Body of pancreas (tissue), 4 donors: ENCODE data around the gene PCDH8. TPM values are rescaled to one million over a fixed set of nuclear protein-coding genes. Genes with fewer than 3 reads are reported as not detected.

ENCODE experiments used
- ATAC-seq: fragments of 150-250 bp; one replicate; pipeline ENCODE4 v1.9.1; 2016
- DNase-seq, 4 donors: peaks; one replicate each; pipeline ENCODE4 v3.0.0-alpha.2; 2019
- H3K27ac ChIP-seq, 4 donors: fragments of 200-600 bp; sonication (generic); 1 replicate in 3 of 4; 2 replicates in 1 of 4; pipeline versions ENCODE4 v1.5.1 to v1.6.1; 2016 to 2019; ENCODE audit warnings: mild to moderate bottlenecking in 1 of 4, mixed read lengths in 1 of 4, moderate library complexity in 1 of 4
- H3K27me3 ChIP-seq, 2 donors: fragments of 200-600 bp; sonication (generic); one replicate each; pipeline ENCODE4 v1.6.0; 2016; ENCODE audit warnings: mild to moderate bottlenecking in 1 of 2
- H3K36me3 ChIP-seq, 2 donors: fragments of 200-600 bp; sonication (generic); replicated peaks in 1 of 2; 2 replicates each; pipeline ENCODE4 v1.5.1; 2016; ENCODE audit warnings: low read depth in 2 of 2; ENCODE audit not compliant: insufficient read depth in 1 of 2
- H3K4me1 ChIP-seq: fragments of 200-600 bp; sonication (generic); one replicate; pipeline ENCODE4 v1.6.0; 2016
- H3K4me3 ChIP-seq, 2 donors: fragments of 200-600 bp; sonication (generic); 1 replicate in 1 of 2; 2 replicates in 1 of 2; pipeline ENCODE4 v1.5.1; 2016 to 2019
- H3K9me3 ChIP-seq, 3 donors: fragments of 200-600 bp; sonication (generic); 1 replicate in 2 of 3; 2 replicates in 1 of 3; pipeline ENCODE4 v1.5.1; 2016
- POLR2A ChIP-seq, 3 donors: fragments of 450-650 bp; IDR thresholded peaks; one replicate each; pipeline ENCODE4 v1.6.1; 2016; ENCODE audit warnings: antibody characterized with exemption in 3 of 3, mild to moderate bottlenecking in 2 of 3
- WGBS, 2 donors: methylation state at CpG; one replicate each; pipeline ENCODE4 v1.1.5; 2017; 5-methylcytosine and 5-hydroxymethylcytosine counted together
- intact Hi-C: fragments of 100-400 bp; cut with DNase I; formaldehyde crosslinking; loops from one replicate; pipeline ENCODE4 v1.15.1; 2023
- total RNA-seq, 2 donors: library from RNA; depleted of rRNA; stranded (reverse); fragments of >200 nt; gene quantifications; one replicate each; pipeline ENCODE4 v1.1.0, GENCODE V29; 2016
- TF ChIP-seq, protein P1 (sequence below), 7 experiments: fragments of 450-650 bp in 4 of 7; fragments of 200-600 bp in 3 of 7; sonication (generic) in 3 of 7; IDR thresholded peaks; one replicate each; pipeline ENCODE4 v1.5.1; 2016 to 2019; ENCODE audit warnings: antibody characterized with exemption in 7 of 7

PCDH8 gene
- total RNA-seq, 2 donors from 2014 or later: not detected

DNA sequence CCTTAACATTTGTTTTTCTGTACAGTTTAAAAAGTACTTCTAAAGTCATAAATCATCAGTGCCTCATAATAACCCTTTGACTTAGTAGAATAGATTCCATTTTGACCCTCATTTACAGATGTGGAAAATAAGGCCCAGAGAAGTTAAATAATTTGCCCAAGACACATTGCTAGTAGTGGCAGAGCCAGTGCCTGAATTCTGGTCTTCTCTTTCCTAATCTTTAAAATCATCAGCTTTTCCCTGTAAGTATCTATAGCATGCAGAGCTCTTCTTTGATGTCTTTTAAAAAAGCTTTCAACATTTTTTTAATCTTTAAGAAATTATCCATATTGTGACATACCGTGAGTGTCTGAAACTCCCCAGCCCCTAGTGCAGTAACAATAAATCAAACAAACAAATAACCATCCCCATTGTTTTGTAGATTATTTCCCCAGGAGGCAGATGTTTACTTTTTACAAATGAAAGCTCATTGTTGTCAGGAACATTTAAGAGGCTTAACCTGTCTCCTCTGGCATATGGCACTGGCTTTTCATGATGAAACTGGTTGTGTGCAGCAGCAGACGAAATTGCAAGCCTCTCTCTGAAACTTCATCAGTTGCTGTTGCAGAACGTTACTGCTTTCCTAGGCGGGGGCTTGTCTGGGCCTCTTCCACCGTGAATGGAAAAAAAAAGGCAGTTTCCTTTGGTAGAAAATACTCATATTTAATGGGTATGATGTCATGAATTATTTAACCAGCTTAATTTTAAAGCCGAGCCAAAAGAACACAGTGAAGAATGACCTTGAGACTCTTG lies 31.7 kb upstream of the PCDH8 start:
- Histone ChIP-seq H3K4me1 (no peaks in the 10 kb centered on the region), H3K27me3 (no peaks in the 10 kb centered on the region), H3K36me3 (no peaks in the 10 kb centered on the region), H3K9me3 (peaks cover 0 to 5% (median 0%) of the 10 kb centered on the region in 3 donors), H3K27ac (no peak overlapping the region), H3K4me3 (no peak overlapping the region)
- no peak for DNase-seq
- intact Hi-C loops: no loop called here
- 36% methylated on average over 6 of the region's 6 CpGs for WGBS, 2 donors
- TF ChIP-seq, protein P1, sequence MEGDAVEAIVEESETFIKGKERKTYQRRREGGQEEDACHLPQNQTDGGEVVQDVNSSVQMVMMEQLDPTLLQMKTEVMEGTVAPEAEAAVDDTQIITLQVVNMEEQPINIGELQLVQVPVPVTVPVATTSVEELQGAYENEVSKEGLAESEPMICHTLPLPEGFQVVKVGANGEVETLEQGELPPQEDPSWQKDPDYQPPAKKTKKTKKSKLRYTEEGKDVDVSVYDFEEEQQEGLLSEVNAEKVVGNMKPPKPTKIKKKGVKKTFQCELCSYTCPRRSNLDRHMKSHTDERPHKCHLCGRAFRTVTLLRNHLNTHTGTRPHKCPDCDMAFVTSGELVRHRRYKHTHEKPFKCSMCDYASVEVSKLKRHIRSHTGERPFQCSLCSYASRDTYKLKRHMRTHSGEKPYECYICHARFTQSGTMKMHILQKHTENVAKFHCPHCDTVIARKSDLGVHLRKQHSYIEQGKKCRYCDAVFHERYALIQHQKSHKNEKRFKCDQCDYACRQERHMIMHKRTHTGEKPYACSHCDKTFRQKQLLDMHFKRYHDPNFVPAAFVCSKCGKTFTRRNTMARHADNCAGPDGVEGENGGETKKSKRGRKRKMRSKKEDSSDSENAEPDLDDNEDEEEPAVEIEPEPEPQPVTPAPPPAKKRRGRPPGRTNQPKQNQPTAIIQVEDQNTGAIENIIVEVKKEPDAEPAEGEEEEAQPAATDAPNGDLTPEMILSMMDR (IDR thresholded peaks at IDR 0.05): no peak
- TF ChIP-seq POLR2A (IDR thresholded peaks at IDR 0.05): no peak
- ATAC-seq: no peak

DNA sequence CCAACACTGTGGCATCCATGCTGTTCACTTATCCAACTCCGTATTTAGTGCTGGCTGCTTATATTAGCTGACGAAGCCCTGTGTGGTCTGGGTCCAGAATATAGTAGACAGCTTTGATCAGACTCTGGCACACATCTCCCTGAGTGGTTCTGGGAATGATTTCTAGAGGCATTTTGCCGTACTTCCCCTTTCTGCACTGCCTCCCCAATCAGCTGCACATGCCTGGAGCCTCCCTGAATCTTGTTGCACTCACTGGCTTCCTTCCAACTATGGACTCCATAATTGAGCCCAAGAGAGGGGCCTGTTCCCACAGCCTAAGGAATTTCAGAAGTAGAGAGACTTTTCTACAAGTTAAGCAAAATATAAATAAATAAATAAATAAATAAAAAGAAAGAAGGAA lies 30.4 kb upstream of the PCDH8 start:
- no peak for DNase-seq
- TF ChIP-seq, protein P1 (IDR thresholded peaks at IDR 0.05): no peak
- TF ChIP-seq POLR2A (IDR thresholded peaks at IDR 0.05): no peak
- intact Hi-C loops: no loop called here
- peaks cover 0 to 14% (median 0%) of the 10 kb centered on the region in 3 donors for H3K9me3 ChIP-seq
- H3K4me1 ChIP-seq: no peaks in the 10 kb centered on the region
- no peak for ATAC-seq
- no peaks in the 10 kb centered on the region for H3K36me3 ChIP-seq
- WGBS, 2 donors: 67 to 81% methylated on average over 3 of the region's 3 CpGs
- no peak overlapping the region for H3K4me3 ChIP-seq
- H3K27ac ChIP-seq: no peak overlapping the region
- no peaks in the 10 kb centered on the region for H3K27me3 ChIP-seq

DNA sequence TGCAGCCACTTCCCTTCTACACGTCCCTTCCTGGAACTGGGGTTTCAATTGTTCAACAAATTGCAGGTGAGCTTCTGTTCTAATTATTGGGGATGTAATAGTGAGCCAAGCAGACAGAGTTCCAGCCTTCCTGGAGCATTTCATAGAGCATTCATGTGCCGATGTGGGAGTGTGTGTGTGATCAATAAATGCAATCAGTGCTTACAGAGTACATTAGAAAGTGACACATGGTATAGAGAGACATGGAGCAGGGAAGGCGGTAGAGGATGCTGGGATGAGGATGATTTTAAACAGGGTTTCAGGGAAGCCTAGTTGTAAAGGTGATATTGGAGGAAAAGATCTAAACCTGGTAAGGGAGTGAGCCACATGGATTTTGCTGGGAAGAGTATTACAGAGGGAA lies 21.7 kb upstream of the PCDH8 start:
- intact Hi-C loops: no loop called here
- Histone ChIP-seq H3K27ac (no peak overlapping the region), H3K36me3 (no peaks in the 10 kb centered on the region), H3K4me3 (no peak overlapping the region), H3K4me1 (no peaks in the 10 kb centered on the region), H3K27me3 (no peaks in the 10 kb centered on the region), H3K9me3 (peaks cover 0 to 9% (median 0%) of the 10 kb centered on the region in 3 donors)
- no peak for TF ChIP-seq POLR2A (IDR thresholded peaks at IDR 0.05)
- TF ChIP-seq, protein P1 (IDR thresholded peaks at IDR 0.05): no peak
- WGBS, 2 donors: 56 to 57% methylated on average over 3 of the region's 3 CpGs
- ATAC-seq (no peak), DNase-seq (no peak)

DNA sequence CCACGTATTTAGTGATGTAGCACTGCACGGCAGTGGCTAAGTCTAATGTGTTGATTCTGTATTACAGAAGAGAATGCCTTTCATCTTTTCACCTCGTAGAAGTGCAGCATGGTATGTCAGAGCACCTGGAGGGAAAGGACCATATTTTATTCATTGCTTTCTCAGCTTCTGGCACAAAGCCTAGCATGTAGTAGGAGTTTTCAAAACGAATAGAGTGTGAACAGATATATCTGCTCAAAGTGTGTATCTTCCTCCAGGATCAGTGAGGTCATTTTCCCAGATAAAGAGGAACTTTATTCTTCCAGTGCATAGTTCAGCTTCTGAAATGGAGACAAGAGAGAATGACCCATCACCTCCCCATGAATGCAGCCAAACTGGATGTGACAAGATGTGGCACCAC lies 21.2 kb upstream of the PCDH8 start:
- Histone ChIP-seq H3K36me3 (no peaks in the 10 kb centered on the region), H3K4me1 (no peaks in the 10 kb centered on the region), H3K27ac (no peak overlapping the region), H3K9me3 (peaks cover 0 to 6% (median 0%) of the 10 kb centered on the region in 3 donors), H3K27me3 (no peaks in the 10 kb centered on the region), H3K4me3 (no peak overlapping the region)
- TF ChIP-seq POLR2A (IDR thresholded peaks at IDR 0.05): no peak
- TF ChIP-seq, protein P1 (IDR thresholded peaks at IDR 0.05): no peak
- ATAC-seq (no peak), DNase-seq (no peak)
- WGBS, 2 donors: 41 to 47% methylated on average over 4 of the region's 4 CpGs
- intact Hi-C loops: no loop called here

DNA sequence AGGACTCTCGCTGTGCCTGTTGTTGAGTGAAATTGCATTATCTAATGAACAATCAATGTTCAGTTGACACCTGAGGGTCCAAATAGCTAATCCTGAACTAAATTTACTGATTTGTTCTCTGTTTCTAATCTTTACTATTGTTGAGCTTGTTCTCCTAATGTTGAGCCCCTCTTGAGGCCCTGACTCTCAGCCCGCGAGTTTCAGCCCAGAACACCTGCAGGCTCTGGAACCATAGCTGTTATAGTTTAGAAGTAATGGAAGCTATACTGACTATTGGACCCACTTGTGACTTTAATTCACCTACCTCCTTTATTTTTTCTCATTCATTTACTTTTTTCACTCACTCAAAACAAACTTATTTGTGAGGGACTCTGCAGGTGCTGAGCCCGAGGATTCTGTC lies 20.6 kb upstream of the PCDH8 start:
- Histone ChIP-seq H3K4me3 (no peak overlapping the region), H3K9me3 (peaks cover 0 to under 1% (median 0%) of the 10 kb centered on the region in 3 donors), H3K27me3 (no peaks in the 10 kb centered on the region), H3K4me1 (no peaks in the 10 kb centered on the region), H3K36me3 (no peaks in the 10 kb centered on the region), H3K27ac (no peak overlapping the region)
- DNase-seq: no peak
- 70 to 83% methylated on average over 4 of the region's 4 CpGs for WGBS, 2 donors
- intact Hi-C loops: no loop called here
- no peak for ATAC-seq
- TF ChIP-seq, protein P1 (IDR thresholded peaks at IDR 0.05): no peak
